Common myeloid progenitor, CD34-positive (primary cell): ENCODE measurements around the gene SMIM43. TPM values are rescaled to one million over a fixed set of nuclear protein-coding genes. Genes with fewer than 3 reads are reported as not detected.

Experiments used
- CTCF ChIA-PET: fragments of 350-600 bp; sonication (Branson Sonifier 250); formaldehyde crosslinking; loops from one replicate; lab custom pipeline; 2021; ENCODE audit warnings: antibody characterized with exemption; lab: Charles Lee
- POLR2A ChIA-PET: fragments of 350-600 bp; sonication (Branson Sonifier 250); formaldehyde crosslinking; loops from one replicate; lab custom pipeline; 2021; ENCODE audit warnings: antibody characterized with exemption; lab: Charles Lee
- DNase-seq, 3 donors: peaks; one replicate each; pipeline versions ENCODE4 v3.0.0 to v3.0.0-alpha.2; 2013
- H3K27ac ChIP-seq, 2 experiments: 1 replicate in 1 of 2; 2 replicates in 1 of 2; pipeline ENCODE4 v1.7.0; 2013; ENCODE audit warnings: inconsistent platforms in 2 of 2, low read length in 2 of 2, mild to moderate bottlenecking in 2 of 2, low read depth in 1 of 2, moderate library complexity in 1 of 2; ENCODE audit not compliant: severe bottlenecking in 2 of 2, insufficient read depth in 1 of 2, poor library complexity in 1 of 2
- H3K27me3 ChIP-seq, 5 experiments: replicated peaks in 2 of 5; 1 replicate in 3 of 5; 2 replicates in 2 of 5; pipeline versions ENCODE4 v1.6.1 to v1.7.0; 2013; ENCODE audit warnings: low read length in 4 of 5, mild to moderate bottlenecking in 2 of 5, moderate library complexity in 2 of 5, inconsistent platforms in 1 of 5; ENCODE audit not compliant: insufficient read depth in 5 of 5, control insufficient read depth in 4 of 5
- H3K36me3 ChIP-seq, 4 experiments: 1 replicate in 2 of 4; 2 replicates in 2 of 4; pipeline versions ENCODE4 v1.6.1 to v1.7.0; 2013; ENCODE audit warnings: low read length in 3 of 4, control low read depth in 1 of 4, mild to moderate bottlenecking in 1 of 4; ENCODE audit not compliant: control insufficient read depth in 4 of 4, insufficient read depth in 4 of 4
- H3K4me1 ChIP-seq, 4 experiments: 1 replicate in 3 of 4; 2 replicates in 1 of 4; pipeline versions ENCODE4 v1.6.1 to v1.7.1; 2013; ENCODE audit warnings: low read length in 3 of 4, mild to moderate bottlenecking in 3 of 4, control low read depth in 1 of 4, inconsistent platforms in 1 of 4, moderate library complexity in 1 of 4; ENCODE audit not compliant: control insufficient read depth in 4 of 4, insufficient read depth in 4 of 4; ENCODE audit errors: control extremely low read depth in 1 of 4
- H3K4me3 ChIP-seq, 7 experiments: 1 replicate in 4 of 7; 2 replicates in 3 of 7; pipeline versions ENCODE4 v1.5.1 to v1.7.0; 2013; ENCODE audit warnings: mild to moderate bottlenecking in 7 of 7, low read length in 6 of 7, moderate library complexity in 6 of 7, inconsistent platforms in 2 of 7, low read depth in 2 of 7, control low read depth in 1 of 7; ENCODE audit not compliant: insufficient read depth in 4 of 7, control insufficient read depth in 1 of 7; ENCODE audit errors: extremely low read depth in 1 of 7
- H3K9me3 ChIP-seq, 5 experiments: 1 replicate in 4 of 5; 2 replicates in 1 of 5; pipeline versions ENCODE4 v1.6.1 to v1.7.1; 2013; ENCODE audit warnings: low read length in 4 of 5, mild to moderate bottlenecking in 2 of 5, inconsistent platforms in 1 of 5, low read depth in 1 of 5, moderate library complexity in 1 of 5; ENCODE audit not compliant: control insufficient read depth in 4 of 5, insufficient read depth in 2 of 5; ENCODE audit errors: control extremely low read depth in 1 of 5
- WGBS: methylation state at CpG from one replicate; pipeline ENCODE4 v1.1.5; 2013; ENCODE audit not compliant: insufficient coverage; 5-methylcytosine and 5-hydroxymethylcytosine counted together
- polyA plus RNA-seq: library from polyadenylated mRNA; unstranded; fragments of 120-200 nt; gene quantifications from one replicate; pipeline ENCODE4 v1.2.1, GENCODE V29; 2013

SMIM43 gene
- polyA plus RNA-seq = not detected

DNA sequence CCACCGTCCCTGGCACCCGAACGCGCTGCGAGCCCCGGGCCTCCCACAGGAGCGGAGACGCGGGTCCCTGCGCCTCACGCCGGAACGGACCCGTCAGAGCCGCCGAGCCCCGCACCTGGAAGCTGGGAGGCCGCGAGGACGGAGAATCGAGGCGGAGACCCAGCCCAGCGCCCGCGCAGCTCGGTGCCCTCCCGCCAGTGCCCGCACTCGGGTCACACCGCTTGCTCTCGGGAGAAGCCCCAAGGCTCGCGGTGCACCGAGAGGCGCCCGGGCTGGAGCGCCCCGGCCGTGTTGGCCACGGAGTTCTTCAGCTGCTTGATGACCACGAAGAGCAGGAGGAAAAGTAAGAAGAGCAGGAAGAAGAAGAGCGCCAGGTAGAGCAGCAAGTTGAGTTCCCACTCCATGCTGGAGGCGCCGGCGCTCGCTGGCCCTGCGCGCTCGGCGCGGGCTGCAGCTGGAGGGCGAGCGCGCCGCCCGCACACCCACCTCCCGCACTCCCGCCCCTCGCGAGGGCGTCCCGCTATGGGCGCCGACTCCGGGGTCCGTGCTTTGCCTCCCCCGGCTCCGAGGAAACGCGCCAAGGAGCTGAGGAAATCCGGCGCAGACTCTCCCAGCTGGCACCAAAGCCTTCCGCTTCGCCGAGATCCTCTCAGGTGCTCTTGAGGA lies at the start of gene SMIM43:
SMIM43 (minus strand) TSS at position 463 of the 666 bp plus-strand sequence; CDS start at position 404, 59 bp downstream.
- POLR2A ChIA-PET = no interaction called here
- peak within 1 kb of the TSS; percentile 18 to 78 (median 64) for H3K4me3 ChIP-seq
- WGBS = under 1% methylated on average over 72 of the region's 75 CpGs

DNA sequence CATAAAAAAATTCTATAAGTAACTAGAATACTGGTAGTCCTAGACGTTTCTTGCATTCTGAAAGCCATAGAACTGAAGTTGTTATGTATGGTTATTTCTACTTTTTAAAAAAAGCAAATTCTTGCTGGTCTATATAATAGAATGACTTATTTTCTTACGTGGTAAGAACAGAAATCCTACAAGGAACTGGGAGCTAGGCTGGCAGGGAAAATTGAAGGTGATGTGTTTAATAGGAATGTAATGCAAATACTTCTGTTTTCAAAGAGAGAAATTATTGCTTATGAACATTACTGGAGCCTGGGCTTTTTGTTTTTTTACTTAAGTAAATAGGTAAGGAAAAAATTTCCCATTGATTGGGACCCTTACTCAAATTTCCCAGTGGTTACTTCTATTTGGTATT lies 49.8 kb upstream of the SMIM43 start:
- WGBS = 100% methylated on average over 1 of the region's 2 CpGs
- no peak for DNase-seq
- Histone ChIP-seq H3K36me3 (peaks cover 21 to 92% (median 53%) of the 10 kb centered on the region in 4 experiments), H3K4me1 (no peaks in the 10 kb centered on the region), H3K27ac (no peak overlapping the region), H3K9me3 (no peaks in the 10 kb centered on the region), H3K4me3 (no peak overlapping the region), H3K27me3 (no peaks in the 10 kb centered on the region)
- ChIA-PET POLR2A (no interaction called here), CTCF (no interaction called here)

More for the DNA sequence above, at the start of gene SMIM43:
- Histone ChIP-seq H3K27me3 (peaks cover 24 to 76% (median 56%) of the 10 kb centered on the region in 5 experiments), H3K27ac (no peak within 1 kb of the TSS), H3K36me3 (no peaks in the 10 kb centered on the region), H3K4me1 (peaks cover 3 to 18% (median 13%) of the 10 kb centered on the region in 4 experiments), H3K9me3 (no peaks in the 10 kb centered on the region)
- peak; percentile 6 to 33 (median 20) for DNase-seq
- CTCF ChIA-PET = interaction anchor here (1.6 kb wide), 1 partner anchor 13 kb away, joined by 3 read pairs; no protein-coding TSS in a partner anchor

DNA sequence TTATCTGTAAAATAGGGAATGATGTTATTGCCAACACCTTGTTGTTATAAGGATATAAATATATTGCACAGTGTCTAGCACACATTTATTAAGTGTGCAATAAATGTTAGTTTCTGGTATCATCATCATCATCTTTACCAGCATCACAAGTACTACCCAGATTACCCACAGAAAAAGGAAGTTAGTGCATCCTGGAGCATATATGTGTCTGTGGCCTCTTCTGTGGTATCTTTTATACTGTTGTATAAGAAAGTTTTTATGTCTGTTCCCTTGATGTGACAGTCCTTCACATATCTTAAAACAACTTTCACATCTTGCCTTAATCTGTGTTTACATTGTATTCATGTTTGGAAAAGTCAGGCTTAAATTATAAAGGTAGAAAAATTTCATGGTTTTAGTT lies 46.2 kb upstream of the SMIM43 start:
- Histone ChIP-seq H3K4me1 (no peaks in the 10 kb centered on the region), H3K9me3 (no peaks in the 10 kb centered on the region), H3K27ac (no peak overlapping the region), H3K27me3 (no peaks in the 10 kb centered on the region), H3K36me3 (peaks cover 27 to 87% (median 54%) of the 10 kb centered on the region in 4 experiments), H3K4me3 (no peak overlapping the region)
- no peak for DNase-seq
- CTCF ChIA-PET = no interaction called here
- POLR2A ChIA-PET = no interaction called here

DNA sequence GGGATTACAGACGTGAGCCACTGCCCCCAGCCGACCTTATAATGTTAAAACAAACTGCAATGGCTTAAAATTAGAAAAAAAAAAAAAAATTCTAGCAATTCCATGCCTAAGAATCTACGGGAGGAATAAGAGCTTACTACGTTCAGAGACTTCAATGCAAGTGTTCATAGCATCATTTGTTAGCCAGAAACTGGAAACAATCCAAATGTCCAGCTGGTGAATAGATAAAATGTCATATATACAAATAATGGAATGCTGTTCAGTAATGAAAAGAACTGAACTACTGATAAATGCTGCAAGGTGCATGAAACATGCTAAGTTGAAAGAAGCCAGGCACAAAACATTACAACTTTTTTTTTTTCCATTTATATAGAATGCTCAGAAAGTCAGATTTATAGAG lies 41.4 kb upstream of the SMIM43 start:
- Histone ChIP-seq H3K4me1 (peaks cover 0 to 9% (median 6%) of the 10 kb centered on the region in 4 experiments), H3K27me3 (no peaks in the 10 kb centered on the region), H3K36me3 (peaks cover 17 to 73% (median 52%) of the 10 kb centered on the region in 4 experiments), H3K27ac (no peak overlapping the region), H3K4me3 (no peak overlapping the region), H3K9me3 (no peaks in the 10 kb centered on the region)
- no peak for DNase-seq
- ChIA-PET CTCF (interaction anchor here (0.9 kb wide), 1 partner anchor 15 kb away, joined by 5 read pairs; no protein-coding TSS in a partner anchor), POLR2A (no interaction called here)
- 94% methylated on average over 2 of the region's 4 CpGs for WGBS

DNA sequence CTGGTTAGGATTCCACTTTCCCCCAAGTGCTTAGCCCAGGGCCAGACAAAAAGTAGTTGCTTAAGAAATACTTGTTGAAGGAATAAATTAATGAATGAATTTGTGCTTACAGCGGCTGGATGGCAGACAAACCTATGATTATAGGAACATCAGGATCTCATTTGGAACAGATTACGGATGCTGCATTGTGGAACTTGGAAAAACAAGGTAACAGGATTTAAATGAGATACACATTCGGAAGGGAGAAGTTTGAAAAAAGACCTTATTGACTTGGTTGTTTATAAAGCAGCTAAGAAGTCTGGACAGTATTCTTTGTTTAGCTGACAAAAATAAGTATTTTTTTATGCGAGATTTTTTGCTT lies 36.7 kb upstream of the SMIM43 start:
- Histone ChIP-seq H3K9me3 (no peaks in the 10 kb centered on the region), H3K27ac (peak overlapping the region; percentile 81 to 93), H3K27me3 (no peaks in the 10 kb centered on the region), H3K4me3 (peak overlapping the region; percentile 95 to 100 (median 98)), H3K4me1 (peaks cover 4 to 22% (median 9%) of the 10 kb centered on the region in 4 experiments), H3K36me3 (peaks cover 2 to 33% (median 27%) of the 10 kb centered on the region in 4 experiments)
- no peak for DNase-seq
- 39% methylated on average over 3 of the region's 4 CpGs for WGBS
- ChIA-PET CTCF (no interaction called here), POLR2A (interaction anchor here (1.0 kb wide), 1 partner anchor 776 kb away, joined by 4 read pairs; no protein-coding TSS in a partner anchor)

DNA sequence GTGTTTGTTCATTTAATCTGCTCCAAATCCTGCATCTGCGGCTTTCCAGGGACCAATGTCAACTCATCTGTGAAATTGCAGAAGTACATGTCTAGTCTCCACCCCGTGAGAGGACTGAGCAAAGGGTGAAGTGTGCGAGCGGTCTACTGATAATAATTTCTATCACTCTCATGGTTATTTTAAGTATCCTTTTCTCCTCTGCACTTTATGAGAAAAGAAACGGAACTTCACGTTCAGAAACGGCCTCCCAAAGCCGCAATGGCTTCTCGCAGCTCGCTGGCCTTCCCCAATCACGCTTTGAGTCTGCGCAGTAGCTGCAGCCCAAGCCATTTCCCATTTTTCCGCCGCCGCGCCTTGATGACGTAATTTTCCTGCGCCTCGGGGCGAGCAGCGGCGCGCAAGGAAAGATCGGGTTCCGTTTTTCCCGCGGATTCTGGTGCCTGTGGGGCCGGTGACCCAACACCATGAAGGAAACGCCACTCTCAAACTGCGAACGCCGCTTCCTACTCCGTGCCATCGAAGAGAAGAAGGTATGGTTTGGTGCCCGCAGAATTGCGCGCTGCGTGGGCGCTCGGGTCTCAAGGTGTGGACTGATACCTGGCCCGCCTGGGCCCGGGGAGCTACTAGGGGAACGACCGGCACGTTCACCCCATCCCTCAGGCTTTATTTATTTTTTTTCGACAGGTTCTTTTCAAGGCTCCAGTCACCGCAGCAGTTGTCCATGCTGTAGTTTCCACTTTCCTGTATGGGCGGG lies 36.2 kb upstream of the SMIM43 start, which contains the start of gene EXOSC9:
EXOSC9 (plus strand) TSS at position 363 of the 754 bp plus-strand sequence; CDS start at position 465, 102 bp downstream.
- H3K4me1 ChIP-seq = peaks cover 4 to 22% (median 9%) of the 10 kb centered on the region in 4 experiments
- ChIA-PET POLR2A (interaction anchor here (1.0 kb wide), 1 partner anchor 777 kb away, joined by 4 read pairs; no protein-coding TSS in a partner anchor), CTCF (no interaction called here)
- H3K27me3 ChIP-seq = no peaks in the 10 kb centered on the region
- peak within 1 kb of the TSS; percentile 81 to 93 for H3K27ac ChIP-seq
- WGBS = under 1% methylated on average over 45 of the region's 48 CpGs
- H3K9me3 ChIP-seq = no peaks in the 10 kb centered on the region
- peak; percentile 96 to 98 (median 96) for DNase-seq
- H3K36me3 ChIP-seq = peaks cover 0 to 28% (median 23%) of the 10 kb centered on the region in 4 experiments
- H3K4me3 ChIP-seq = peak within 1 kb of the TSS; percentile 95 to 100 (median 98)
